ENCODE results near the gene F11. TPM values are rescaled to one million over a fixed set of nuclear protein-coding genes. Genes with fewer than 3 reads are reported as not detected.
"Not testable (repeated sequence)": the region's sequence is repeated elsewhere in the genome, so short reads cannot be mapped to it uniquely, and the experiment has no call there.

The F11 gene
- polyA plus RNA-seq, 2 donors: not detected

- Histone ChIP-seq H3K27ac (ENCODE audit: low read depth in 2 of 2, low read length in 1 of 2) (no peak overlapping the region), H3K27me3 (ENCODE audit: control insufficient read depth in 1 of 2, insufficient read depth in 2 of 2, low read length in 2 of 2) (no peaks in the 10 kb centered on the region), H3K4me1 (ENCODE audit: control insufficient read depth in 2 of 2, insufficient read depth in 2 of 2, low read length in 1 of 2) (no peaks in the 10 kb centered on the region), H3K4me3 (ENCODE audit: low read depth in 1 of 2, low read length in 2 of 2) (no peak overlapping the region), H3K36me3 (ENCODE audit: control insufficient read depth in 2 of 2, insufficient read depth in 2 of 2, low read length in 1 of 2) (no peaks in the 10 kb centered on the region), H3K9me3 (ENCODE audit: control insufficient read depth in 2 of 2, insufficient read depth in 1 of 2, low read depth in 1 of 2, low read length in 1 of 2) (no peaks in the 10 kb centered on the region)
- WGBS, 2 donors: 71 to 73% methylated on average over 8 of the region's 8 CpGs
Observed at GRCh38 chr4:186249785-186250754, 15.9 kb upstream of the F11 start.

- Histone ChIP-seq H3K9me3 (ENCODE audit: control insufficient read depth in 2 of 2, insufficient read depth in 1 of 2, low read depth in 1 of 2, low read length in 1 of 2) (no peaks in the 10 kb centered on the region), H3K4me1 (ENCODE audit: control insufficient read depth in 2 of 2, insufficient read depth in 2 of 2, low read length in 1 of 2) (no peaks in the 10 kb centered on the region), H3K27ac (ENCODE audit: low read depth in 2 of 2, low read length in 1 of 2) (no peak overlapping the region), H3K27me3 (ENCODE audit: control insufficient read depth in 1 of 2, insufficient read depth in 2 of 2, low read length in 2 of 2) (no peaks in the 10 kb centered on the region), H3K4me3 (ENCODE audit: low read depth in 1 of 2, low read length in 2 of 2) (no peak overlapping the region), H3K36me3 (ENCODE audit: control insufficient read depth in 2 of 2, insufficient read depth in 2 of 2, low read length in 1 of 2) (no peaks in the 10 kb centered on the region)
- WGBS, 2 donors: 50 to 55% methylated on average over 2 of the region's 2 CpGs
Observed at GRCh38 chr4:186250760-186251159, 15.2 kb upstream of the F11 start.

GRCh38 chr4:186255122-186255521 lies 10.9 kb upstream of the F11 start:
- Histone ChIP-seq H3K36me3 (ENCODE audit: control insufficient read depth in 2 of 2, insufficient read depth in 2 of 2, low read length in 1 of 2) (no peaks in the 10 kb centered on the region), H3K4me3 (ENCODE audit: low read depth in 1 of 2, low read length in 2 of 2) (no peak overlapping the region), H3K27ac (ENCODE audit: low read depth in 2 of 2, low read length in 1 of 2) (no peak overlapping the region), H3K27me3 (ENCODE audit: control insufficient read depth in 1 of 2, insufficient read depth in 2 of 2, low read length in 2 of 2) (no peaks in the 10 kb centered on the region), H3K4me1 (ENCODE audit: control insufficient read depth in 2 of 2, insufficient read depth in 2 of 2, low read length in 1 of 2) (no peaks in the 10 kb centered on the region), H3K9me3 (ENCODE audit: control insufficient read depth in 2 of 2, insufficient read depth in 1 of 2, low read depth in 1 of 2, low read length in 1 of 2) (no peaks in the 10 kb centered on the region)
- WGBS, 2 donors: 94 to 95% methylated on average over 3 of the region's 3 CpGs

GRCh38 chr4:186258216-186258811 lies 7.7 kb upstream of the F11 start:
- Histone ChIP-seq H3K36me3 (ENCODE audit: control insufficient read depth in 2 of 2, insufficient read depth in 2 of 2, low read length in 1 of 2) (no peaks in the 10 kb centered on the region), H3K9me3 (ENCODE audit: control insufficient read depth in 2 of 2, insufficient read depth in 1 of 2, low read depth in 1 of 2, low read length in 1 of 2) (no peaks in the 10 kb centered on the region), H3K27ac (ENCODE audit: low read depth in 2 of 2, low read length in 1 of 2) (no peak overlapping the region), H3K27me3 (ENCODE audit: control insufficient read depth in 1 of 2, insufficient read depth in 2 of 2, low read length in 2 of 2) (no peaks in the 10 kb centered on the region), H3K4me3 (ENCODE audit: low read depth in 1 of 2, low read length in 2 of 2) (no peak overlapping the region), H3K4me1 (ENCODE audit: control insufficient read depth in 2 of 2, insufficient read depth in 2 of 2, low read length in 1 of 2) (peaks cover 0 to 3% of the 10 kb centered on the region in 2 donors)
- 90 to 92% methylated on average over 12 of the region's 12 CpGs for WGBS, 2 donors

GRCh38 chr4:186260117-186260503 lies 5.9 kb upstream of the F11 start:
- Histone ChIP-seq H3K27me3 (ENCODE audit: control insufficient read depth in 1 of 2, insufficient read depth in 2 of 2, low read length in 2 of 2) (no peaks in the 10 kb centered on the region), H3K4me3 (ENCODE audit: low read depth in 1 of 2, low read length in 2 of 2) (no peak overlapping the region), H3K27ac (ENCODE audit: low read depth in 2 of 2, low read length in 1 of 2) (no peak overlapping the region), H3K36me3 (ENCODE audit: control insufficient read depth in 2 of 2, insufficient read depth in 2 of 2, low read length in 1 of 2) (no peaks in the 10 kb centered on the region), H3K9me3 (ENCODE audit: control insufficient read depth in 2 of 2, insufficient read depth in 1 of 2, low read depth in 1 of 2, low read length in 1 of 2) (no peaks in the 10 kb centered on the region), H3K4me1 (ENCODE audit: control insufficient read depth in 2 of 2, insufficient read depth in 2 of 2, low read length in 1 of 2) (peaks cover 0 to 3% of the 10 kb centered on the region in 2 donors)
- 68 to 71% methylated on average over 6 of the region's 6 CpGs for WGBS, 2 donors

GRCh38 chr4:186260504-186261448 lies 5.2 kb upstream of the F11 start:
- 48% methylated on average over 12 of the region's 12 CpGs for WGBS, 2 donors
- H3K27ac ChIP-seq (ENCODE audit: low read depth in 2 of 2, low read length in 1 of 2): no peak overlapping the region
- no peak overlapping the region for H3K4me3 ChIP-seq (ENCODE audit: low read depth in 1 of 2, low read length in 2 of 2)
- no peaks in the 10 kb centered on the region for H3K27me3 ChIP-seq (ENCODE audit: control insufficient read depth in 1 of 2, insufficient read depth in 2 of 2, low read length in 2 of 2)
- H3K36me3 ChIP-seq (ENCODE audit: control insufficient read depth in 2 of 2, insufficient read depth in 2 of 2, low read length in 1 of 2): no peaks in the 10 kb centered on the region
- no peaks in the 10 kb centered on the region for H3K9me3 ChIP-seq (ENCODE audit: control insufficient read depth in 2 of 2, insufficient read depth in 1 of 2, low read depth in 1 of 2, low read length in 1 of 2)
- peaks cover 0 to 3% of the 10 kb centered on the region in 2 donors for H3K4me1 ChIP-seq (ENCODE audit: control insufficient read depth in 2 of 2, insufficient read depth in 2 of 2, low read length in 1 of 2)

- Histone ChIP-seq H3K4me1 (ENCODE audit: control insufficient read depth in 2 of 2, insufficient read depth in 2 of 2, low read length in 1 of 2) (peaks cover 0 to 3% of the 10 kb centered on the region in 2 donors), H3K27me3 (ENCODE audit: control insufficient read depth in 1 of 2, insufficient read depth in 2 of 2, low read length in 2 of 2) (no peaks in the 10 kb centered on the region), H3K27ac (ENCODE audit: low read depth in 2 of 2, low read length in 1 of 2) (no peak overlapping the region), H3K4me3 (ENCODE audit: low read depth in 1 of 2, low read length in 2 of 2) (no peak overlapping the region), H3K9me3 (ENCODE audit: control insufficient read depth in 2 of 2, insufficient read depth in 1 of 2, low read depth in 1 of 2, low read length in 1 of 2) (no peaks in the 10 kb centered on the region), H3K36me3 (ENCODE audit: control insufficient read depth in 2 of 2, insufficient read depth in 2 of 2, low read length in 1 of 2) (no peaks in the 10 kb centered on the region)
- WGBS, 2 donors: 85 to 89% methylated on average over 7 of the region's 7 CpGs
Observed at GRCh38 chr4:186264660-186265059, 1.3 kb upstream of the F11 start.

GRCh38 chr4:186265250-186265649 lies 739 bp upstream of the F11 start:
- not testable (repeated sequence) for H3K27ac ChIP-seq (ENCODE audit: low read depth in 2 of 2, low read length in 1 of 2); H3K4me1 ChIP-seq (ENCODE audit: control insufficient read depth in 2 of 2, insufficient read depth in 2 of 2, low read length in 1 of 2); H3K9me3 ChIP-seq (ENCODE audit: control insufficient read depth in 2 of 2, insufficient read depth in 1 of 2, low read depth in 1 of 2, low read length in 1 of 2); H3K4me3 ChIP-seq (ENCODE audit: low read depth in 1 of 2, low read length in 2 of 2); H3K36me3 ChIP-seq (ENCODE audit: control insufficient read depth in 2 of 2, insufficient read depth in 2 of 2, low read length in 1 of 2); H3K27me3 ChIP-seq (ENCODE audit: control insufficient read depth in 1 of 2, insufficient read depth in 2 of 2, low read length in 2 of 2)
- WGBS, 2 donors: 89 to 95% methylated on average over 11 of the region's 11 CpGs

- Histone ChIP-seq H3K4me1 (ENCODE audit: control insufficient read depth in 2 of 2, insufficient read depth in 2 of 2, low read length in 1 of 2) (no peaks in the 10 kb centered on the region), H3K27me3 (ENCODE audit: control insufficient read depth in 1 of 2, insufficient read depth in 2 of 2, low read length in 2 of 2) (no peaks in the 10 kb centered on the region), H3K4me3 (ENCODE audit: low read depth in 1 of 2, low read length in 2 of 2) (no peak overlapping the region), H3K27ac (ENCODE audit: low read depth in 2 of 2, low read length in 1 of 2) (no peak overlapping the region), H3K36me3 (ENCODE audit: control insufficient read depth in 2 of 2, insufficient read depth in 2 of 2, low read length in 1 of 2) (no peaks in the 10 kb centered on the region), H3K9me3 (ENCODE audit: control insufficient read depth in 2 of 2, insufficient read depth in 1 of 2, low read depth in 1 of 2, low read length in 1 of 2) (no peaks in the 10 kb centered on the region)
- 27 to 49% methylated on average over 8 of the region's 8 CpGs for WGBS, 2 donors
Observed at GRCh38 chr4:186266729-186267456, 904 bp downstream of the F11 start.

Data from esophagus (tissue), 2 donors.